Activated T-helper 1 cell treated with anti-CD3 and anti-CD28 coated beads, Interleukin-12 subunit alpha, Interleukin-12 subunit beta, Interleukin-2, Interleukin-4 antibody, amounts not matched to agents 30 ng/mL and 10 ng/mL and 1 ng/mL, durations not matched to agents 14 hours and 24 hours and 36 hours (primary cell): ENCODE results near the gene KRT40. TPM values are rescaled to one million over a fixed set of nuclear protein-coding genes. Genes with fewer than 3 reads are reported as not detected.
"Not testable (repeated sequence)": the region's sequence is repeated elsewhere in the genome, so short reads cannot be mapped to it uniquely, and the experiment has no call there.

Experiments used
- DNase-seq: peaks from one replicate; pipeline ENCODE4 v3.0.0; 2021; ENCODE audit warnings: low spot score
- H3K27ac Mint-ChIP-seq: one replicate; pipeline ENCODE4 v1.8.0; 2021; ENCODE audit warnings: mild to moderate bottlenecking, mixed read lengths
- H3K27me3 Mint-ChIP-seq: one replicate; pipeline ENCODE4 v1.8.0; 2022; ENCODE audit warnings: mild to moderate bottlenecking, moderate library complexity, mixed read lengths; ENCODE audit not compliant: insufficient read depth
- H3K36me3 Mint-ChIP-seq: one replicate; pipeline ENCODE4 v1.8.0; 2021; ENCODE audit warnings: low read depth, mixed read lengths
- H3K4me1 Mint-ChIP-seq: one replicate; pipeline ENCODE4 v1.8.0; 2021; ENCODE audit warnings: low read depth, mixed read lengths
- H3K4me3 Mint-ChIP-seq: one replicate; pipeline ENCODE4 v1.8.0; 2021; ENCODE audit warnings: mild to moderate bottlenecking, moderate library complexity, mixed read lengths
- H3K9me3 Mint-ChIP-seq: one replicate; pipeline ENCODE4 v1.8.0; 2021; ENCODE audit warnings: mixed read lengths
- intact Hi-C: fragments of 100-400 bp; cut with micrococcal nuclease; formaldehyde crosslinking; loops from one replicate; pipeline ENCODE4 v1.15.1; 2024
- total RNA-seq: library from RNA; stranded (reverse); gene quantifications from 2 replicates; pipeline ENCODE4 v1.2.3, GENCODE V29; 2022

KRT40 gene
- total RNA-seq, 1 donor from 2014 or later, result not detected

DNA sequence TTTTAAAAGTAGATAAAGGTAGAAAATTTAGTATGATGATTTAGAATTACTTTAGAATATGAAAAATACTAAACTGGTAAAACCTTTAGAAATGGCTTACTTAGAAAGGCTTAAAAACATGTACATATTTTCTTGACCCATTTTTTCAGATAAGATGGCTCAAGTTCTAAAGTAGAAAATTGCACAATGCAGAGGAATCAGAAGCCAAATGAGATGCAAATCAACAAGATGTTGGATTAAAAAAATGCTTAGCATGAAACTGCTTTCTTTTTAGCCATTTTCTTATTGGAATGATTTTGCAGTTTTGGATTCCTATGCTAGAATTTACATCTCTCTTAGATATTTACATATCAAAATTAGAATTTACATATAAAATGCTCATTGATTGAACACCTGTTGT is 26.3 kb upstream of the KRT40 start:
- Mint-ChIP-seq H3K36me3 (no peaks in the 10 kb centered on the region), H3K27ac (no peak overlapping the region), H3K4me3 (no peak overlapping the region), H3K27me3 (peaks cover 10% of the 10 kb centered on the region), H3K9me3 (no peaks in the 10 kb centered on the region), H3K4me1 (no peaks in the 10 kb centered on the region)
- intact Hi-C loops, result no loop called here
- DNase-seq, result no peak

GRCh38 chr17:41009936-41010335 is 25.8 kb upstream of the KRT40 start:
- Mint-ChIP-seq H3K9me3 (no peaks in the 10 kb centered on the region), H3K4me1 (no peaks in the 10 kb centered on the region), H3K4me3 (no peak overlapping the region), H3K36me3 (no peaks in the 10 kb centered on the region), H3K27me3 (peaks cover 10% of the 10 kb centered on the region), H3K27ac (no peak overlapping the region)
- intact Hi-C loops, result no loop called here
- no peak for DNase-seq

GRCh38 chr17:41009301-41009760 is 25.2 kb upstream of the KRT40 start:
- peaks cover 10% of the 10 kb centered on the region for H3K27me3 Mint-ChIP-seq
- H3K4me3 Mint-ChIP-seq, result no peak overlapping the region
- no peaks in the 10 kb centered on the region for H3K36me3 Mint-ChIP-seq
- no peaks in the 10 kb centered on the region for H3K9me3 Mint-ChIP-seq
- intact Hi-C loops, result no loop called here
- no peak for DNase-seq
- no peaks in the 10 kb centered on the region for H3K4me1 Mint-ChIP-seq
- no peak overlapping the region for H3K27ac Mint-ChIP-seq

- intact Hi-C loops, result no loop called here
These were observed 24.7 kb upstream of the KRT40 start, which contains the start of gene KRTAP3-1 for GRCh38 chr17:41008811-41009210. Gene KRTAP3-1 (minus strand): TSS chr17:41009128. CDS start chr17:41009074, 54 bp downstream.

GRCh38 chr17:41004397-41004796 is 20.3 kb upstream of the KRT40 start:
- Mint-ChIP-seq H3K36me3 (no peaks in the 10 kb centered on the region), H3K4me1 (no peaks in the 10 kb centered on the region), H3K27me3 (peaks cover 11% of the 10 kb centered on the region), H3K9me3 (no peaks in the 10 kb centered on the region), H3K27ac (no peak overlapping the region), H3K4me3 (no peak overlapping the region)
- intact Hi-C loops, result no loop called here
- no peak for DNase-seq

More at GRCh38 chr17:41008811-41009210, 24.7 kb upstream of the KRT40 start, which contains the start of gene KRTAP3-1:
- Mint-ChIP-seq H3K27me3 (peaks cover 13% of the 10 kb centered on the region), H3K4me3 (no peak within 1 kb of the TSS), H3K4me1 (no peaks in the 10 kb centered on the region), H3K9me3 (no peaks in the 10 kb centered on the region), H3K36me3 (no peaks in the 10 kb centered on the region), H3K27ac (no peak within 1 kb of the TSS)
- DNase-seq, result no peak

- no peaks in the 10 kb centered on the region for H3K4me1 Mint-ChIP-seq
- DNase-seq, result no peak
- H3K27me3 Mint-ChIP-seq, result peaks cover 12% of the 10 kb centered on the region
- H3K9me3 Mint-ChIP-seq, result no peaks in the 10 kb centered on the region
- H3K36me3 Mint-ChIP-seq, result no peaks in the 10 kb centered on the region
- H3K4me3 Mint-ChIP-seq, result no peak overlapping the region
- H3K27ac Mint-ChIP-seq, result no peak overlapping the region
- intact Hi-C loops, result no loop called here
These were observed 19.8 kb upstream of the KRT40 start for GRCh38 chr17:41003926-41004325.

DNA sequence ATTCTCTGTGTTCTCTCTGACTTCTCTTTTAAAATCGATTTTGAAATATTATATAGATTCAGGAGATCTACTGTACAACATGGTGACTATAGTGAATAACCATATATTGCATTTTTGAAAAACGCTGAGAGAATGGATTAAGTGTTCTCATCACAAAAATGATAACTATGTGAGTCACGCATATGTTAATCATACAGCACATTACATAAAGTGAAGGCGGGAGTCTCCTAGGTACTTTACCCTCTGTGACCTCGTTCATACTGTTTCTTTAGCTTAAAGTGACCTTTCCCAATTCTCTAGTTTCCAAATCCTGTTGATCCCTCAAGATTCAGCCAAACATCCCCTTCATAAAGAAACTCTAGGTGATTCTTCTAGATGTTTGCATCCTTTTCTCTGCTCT is 18.7 kb upstream of the KRT40 start:
- Mint-ChIP-seq H3K4me1 (no peaks in the 10 kb centered on the region), H3K27ac (no peak overlapping the region), H3K36me3 (no peaks in the 10 kb centered on the region), H3K4me3 (no peak overlapping the region), H3K9me3 (no peaks in the 10 kb centered on the region), H3K27me3 (peaks cover 11% of the 10 kb centered on the region)
- DNase-seq, result no peak
- intact Hi-C loops, result no loop called here

DNA sequence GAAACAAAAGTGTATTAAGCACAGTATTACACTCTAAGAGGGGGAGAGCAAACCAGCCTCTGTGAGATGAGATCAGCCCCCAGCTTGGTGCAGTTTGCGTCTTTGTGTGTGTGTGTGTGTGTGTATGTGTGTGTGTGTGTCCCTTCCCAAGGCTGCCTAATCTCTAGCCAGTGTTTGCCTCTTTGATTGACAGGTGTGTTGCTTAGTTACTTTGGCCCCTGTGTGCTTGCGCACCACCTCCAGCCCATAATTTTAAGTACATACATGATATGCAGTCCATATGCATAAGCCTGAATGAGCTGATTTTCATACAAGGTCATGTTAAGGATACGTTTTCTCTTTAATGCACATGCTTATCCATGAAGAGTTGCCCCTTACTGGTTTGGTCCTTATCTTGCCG is 17.7 kb upstream of the KRT40 start:
- Mint-ChIP-seq H3K4me3 (no peak overlapping the region), H3K9me3 (no peaks in the 10 kb centered on the region), H3K4me1 (no peaks in the 10 kb centered on the region), H3K27me3 (peaks cover 14% of the 10 kb centered on the region), H3K36me3 (no peaks in the 10 kb centered on the region), H3K27ac (no peak overlapping the region)
- intact Hi-C loops, result no loop called here
- DNase-seq, result no peak

- peaks cover 20% of the 10 kb centered on the region for H3K27me3 Mint-ChIP-seq
- H3K9me3 Mint-ChIP-seq, H3K4me3 Mint-ChIP-seq, H3K27ac Mint-ChIP-seq, H3K36me3 Mint-ChIP-seq, DNase-seq, intact Hi-C loops, H3K4me1 Mint-ChIP-seq: not testable (repeated sequence)
These were observed 15.4 kb upstream of the KRT40 start, which contains the start of gene KRTAP3-2 for GRCh38 chr17:40999563-40999962. Gene KRTAP3-2 (minus strand): TSS chr17:40999906. CDS start chr17:40999853, 53 bp downstream.

- DNase-seq, result no peak
- Mint-ChIP-seq H3K9me3 (no peaks in the 10 kb centered on the region), H3K36me3 (no peaks in the 10 kb centered on the region), H3K27me3 (peaks cover 26% of the 10 kb centered on the region), H3K27ac (no peak overlapping the region), H3K4me1 (no peaks in the 10 kb centered on the region), H3K4me3 (no peak overlapping the region)
- intact Hi-C loops, result no loop called here
These were observed 13.2 kb upstream of the KRT40 start for GRCh38 chr17:40997361-40997760.

DNA sequence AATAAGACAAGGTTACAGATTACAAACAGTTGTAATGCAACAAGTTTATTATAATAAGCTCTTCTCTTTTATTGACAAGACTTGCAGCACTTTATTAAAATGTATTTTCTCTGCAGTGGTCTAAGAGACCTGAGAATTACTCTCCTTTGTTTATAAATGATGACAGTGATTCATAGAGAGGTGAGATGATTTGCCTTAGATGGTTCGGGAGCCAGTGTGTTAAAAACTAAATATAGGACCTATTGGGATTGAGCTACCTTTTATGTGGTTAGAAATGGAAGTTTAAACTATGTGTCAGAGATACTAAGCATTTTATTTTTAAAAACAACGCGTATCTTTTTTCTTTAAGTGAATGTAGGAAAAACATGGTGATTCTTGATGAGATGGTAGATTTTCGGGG is 12.7 kb upstream of the KRT40 start:
- intact Hi-C loops, result no loop called here
- no peak for DNase-seq
- Mint-ChIP-seq H3K4me3 (no peak overlapping the region), H3K9me3 (no peaks in the 10 kb centered on the region), H3K27me3 (peaks cover 28% of the 10 kb centered on the region), H3K27ac (no peak overlapping the region), H3K36me3 (no peaks in the 10 kb centered on the region), H3K4me1 (no peaks in the 10 kb centered on the region)

DNA sequence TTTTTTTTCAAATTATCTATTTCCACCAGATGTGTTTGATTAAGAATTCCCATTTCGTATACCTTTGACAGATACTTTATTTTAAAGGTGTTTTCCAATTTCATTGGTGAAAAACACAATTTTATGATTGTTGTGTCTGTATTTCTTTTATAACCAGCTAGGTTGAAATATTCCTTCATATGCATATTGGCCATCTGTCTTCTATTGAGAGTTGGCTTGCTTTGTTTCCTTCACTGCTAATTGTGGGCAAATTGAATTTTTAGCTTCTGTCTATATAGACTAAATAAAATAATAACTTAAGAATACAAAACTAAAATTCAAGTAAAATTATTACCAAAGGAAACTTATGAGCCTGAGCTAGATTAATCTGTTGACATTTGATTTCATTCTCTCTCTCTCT is 11.0 kb upstream of the KRT40 start:
- Mint-ChIP-seq H3K27ac (no peak overlapping the region), H3K4me1 (no peaks in the 10 kb centered on the region), H3K9me3 (no peaks in the 10 kb centered on the region), H3K36me3 (no peaks in the 10 kb centered on the region), H3K4me3 (no peak overlapping the region), H3K27me3 (peaks cover 28% of the 10 kb centered on the region)
- intact Hi-C loops, result no loop called here
- DNase-seq, result no peak

DNA sequence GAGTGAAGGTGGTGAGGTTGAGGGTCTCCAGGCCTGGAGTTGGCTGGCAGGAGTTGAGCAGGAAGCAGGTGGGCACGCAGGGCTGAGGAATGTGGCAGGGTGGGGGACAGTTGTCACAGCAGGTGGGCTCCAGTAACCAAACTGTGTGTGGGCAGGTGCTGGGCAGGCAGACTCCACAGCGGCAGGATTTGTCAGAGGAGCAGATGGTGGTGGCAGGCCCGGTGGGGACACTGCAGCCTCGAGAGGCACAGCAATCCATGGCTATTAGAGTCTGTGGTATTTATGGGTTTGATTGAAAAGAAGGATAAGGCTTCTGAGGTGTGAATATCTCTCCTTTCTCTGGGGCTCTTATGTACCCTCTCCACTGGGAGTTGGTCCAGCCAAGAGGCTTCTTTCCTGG is 9.7 kb upstream of the KRT40 start, which contains the start of gene KRTAP3-3:
TSS of gene KRTAP3-3 (minus strand) at position 326 of the 400 bp plus-strand sequence. CDS start at position 259, 67 bp downstream.
- Mint-ChIP-seq H3K9me3 (no peaks in the 10 kb centered on the region), H3K36me3 (no peaks in the 10 kb centered on the region), H3K27ac (no peak within 1 kb of the TSS), H3K4me3 (no peak within 1 kb of the TSS), H3K4me1 (no peaks in the 10 kb centered on the region), H3K27me3 (peaks cover 32% of the 10 kb centered on the region)
- intact Hi-C loops, result no loop called here
- no peak for DNase-seq

DNA sequence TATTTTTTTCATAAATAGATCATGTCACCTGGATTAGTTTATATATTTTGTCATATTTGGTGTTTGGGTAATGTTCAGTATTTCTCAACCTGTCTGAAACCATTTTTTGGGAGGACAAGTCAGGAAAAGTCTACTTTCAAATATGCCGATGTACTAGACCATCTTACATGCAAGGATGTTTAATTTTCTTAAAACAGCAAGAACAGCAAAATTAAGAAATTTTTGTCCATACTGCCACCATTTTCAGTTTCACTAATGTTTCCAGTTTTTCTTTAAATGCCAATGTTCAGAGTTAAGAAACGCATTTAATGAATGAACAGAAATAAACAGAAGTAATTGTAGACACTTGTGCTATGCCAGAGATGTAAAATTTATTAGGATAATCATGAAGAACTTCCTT is 9.0 kb upstream of the KRT40 start:
- Mint-ChIP-seq H3K27me3 (peaks cover 32% of the 10 kb centered on the region), H3K36me3 (no peaks in the 10 kb centered on the region), H3K27ac (no peak overlapping the region), H3K4me3 (no peak overlapping the region), H3K4me1 (no peaks in the 10 kb centered on the region), H3K9me3 (no peaks in the 10 kb centered on the region)
- DNase-seq, result no peak
- intact Hi-C loops, result no loop called here
